Suprapubic skin (tissue), 4 donors: Measurements from ENCODE around the gene NLRC3. TPM values are rescaled to one million over a fixed set of nuclear protein-coding genes. Genes with fewer than 3 reads are reported as not detected.

Experiments used
- DNase-seq, 2 donors: peaks; one replicate each; pipeline ENCODE4 v3.0.0-alpha.2; 2019; ENCODE audit warnings: low spot score in 2 of 2
- H3K27ac ChIP-seq: fragments of 200-600 bp; sonication (generic); one replicate; pipeline ENCODE4 v1.5.1; 2019
- H3K27me3 ChIP-seq: fragments of 200-600 bp; sonication (generic); one replicate; pipeline ENCODE4 v1.5.1; 2019
- H3K36me3 ChIP-seq: fragments of 200-600 bp; sonication (generic); one replicate; pipeline ENCODE4 v1.5.1; 2019
- H3K4me1 ChIP-seq: fragments of 200-600 bp; sonication (generic); one replicate; pipeline ENCODE4 v1.5.1; 2019
- H3K4me3 ChIP-seq: fragments of 200-600 bp; sonication (generic); one replicate; pipeline ENCODE4 v1.5.1; 2019; ENCODE audit warnings: mild to moderate bottlenecking
- H3K9me3 ChIP-seq: fragments of 200-600 bp; sonication (generic); one replicate; pipeline ENCODE4 v1.5.1; 2019
- EP300 ChIP-seq: sonication (generic); formaldehyde crosslinking; IDR thresholded peaks from one replicate; pipeline ENCODE4 v1.6.1; 2017; ENCODE audit warnings: antibody characterized with exemption
- POLR2A ChIP-seq, 2 donors: fragments of 450-650 bp; IDR thresholded peaks; one replicate each; pipeline ENCODE4 v1.6.1; 2017; ENCODE audit warnings: antibody characterized with exemption in 2 of 2, mild to moderate bottlenecking in 2 of 2, moderate library complexity in 2 of 2
- POLR2AphosphoS5 ChIP-seq, 3 donors: sonication (generic); formaldehyde crosslinking; IDR thresholded peaks; one replicate each; pipeline ENCODE4 v1.6.1; 2017; ENCODE audit warnings: antibody characterized with exemption in 3 of 3
- WGBS: methylation state at CpG from one replicate; pipeline ENCODE4 v1.1.5; 2018; 5-methylcytosine and 5-hydroxymethylcytosine counted together
- total RNA-seq, 4 donors: library from RNA; depleted of rRNA; stranded (reverse); fragments of >200 nt; gene quantifications; one replicate each; pipeline ENCODE4 v1.1.0, GENCODE V29; 2016
- TF ChIP-seq, protein P1 (sequence below), 2 donors: fragments of 200-600 bp in 1 of 2; fragments of 450-650 bp in 1 of 2; sonication (generic) in 1 of 2; IDR thresholded peaks; one replicate each; pipeline ENCODE4 v1.5.1; 2016 to 2019; ENCODE audit warnings: antibody characterized with exemption in 2 of 2, mild to moderate bottlenecking in 1 of 2, moderate library complexity in 1 of 2

The NLRC3 gene
- total RNA-seq, 4 donors from 2014 or later: 0.16 to 1.2 (median 0.39) TPM

DNA sequence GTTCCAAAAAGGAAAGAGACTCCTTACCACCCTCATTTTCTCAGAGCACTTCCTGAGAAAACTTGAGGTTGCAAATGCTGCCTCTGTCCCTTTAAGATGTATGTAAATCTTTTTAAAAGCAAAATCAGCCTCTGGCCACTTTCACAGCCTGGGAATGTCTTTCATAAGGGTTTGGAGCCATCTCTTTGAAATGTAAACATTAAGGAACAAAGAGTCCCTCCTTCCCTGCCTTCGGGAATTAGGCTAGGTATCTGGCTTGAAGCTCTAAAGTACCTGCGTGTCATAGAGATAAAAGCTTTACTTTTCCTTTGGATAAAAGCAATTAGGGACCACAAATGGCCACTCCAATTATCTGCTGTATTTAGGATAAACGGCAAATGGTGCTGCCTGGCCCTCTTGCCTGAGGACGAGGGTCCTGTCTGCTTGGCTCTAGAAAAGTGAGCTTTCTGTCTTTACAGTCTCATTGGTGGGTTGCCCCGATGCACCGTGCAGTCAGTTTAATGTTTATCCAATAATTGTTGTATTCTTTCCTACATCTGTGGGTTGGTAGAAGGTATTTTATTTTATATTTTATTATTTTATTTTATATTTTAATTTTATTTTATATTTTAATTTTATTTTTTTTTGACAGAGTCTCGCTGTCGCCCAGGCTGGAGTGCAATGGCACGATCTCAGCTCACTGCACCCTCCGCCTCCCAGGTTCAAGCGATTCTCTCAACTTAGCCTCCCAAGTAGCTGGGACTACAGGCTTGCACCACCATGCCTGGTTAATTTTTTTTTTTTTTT is 23.9 kb downstream of the NLRC3 start:
- DNase-seq: no peak
- H3K4me3 ChIP-seq: no peak overlapping the region
- no peak overlapping the region for H3K27ac ChIP-seq
- H3K27me3 ChIP-seq: no peaks in the 10 kb centered on the region
- no peaks in the 10 kb centered on the region for H3K9me3 ChIP-seq
- WGBS: 70% methylated on average over 11 of the region's 11 CpGs
- H3K4me1 ChIP-seq: no peaks in the 10 kb centered on the region
- H3K36me3 ChIP-seq: no peaks in the 10 kb centered on the region
- TF ChIP-seq POLR2A (IDR thresholded peaks at IDR 0.05) (no peak), EP300 (no peak)

GRCh38 chr16:3550851-3551847 is 26.1 kb downstream of the NLRC3 start:
- no peak for TF ChIP-seq EP300
- TF ChIP-seq, protein P1, sequence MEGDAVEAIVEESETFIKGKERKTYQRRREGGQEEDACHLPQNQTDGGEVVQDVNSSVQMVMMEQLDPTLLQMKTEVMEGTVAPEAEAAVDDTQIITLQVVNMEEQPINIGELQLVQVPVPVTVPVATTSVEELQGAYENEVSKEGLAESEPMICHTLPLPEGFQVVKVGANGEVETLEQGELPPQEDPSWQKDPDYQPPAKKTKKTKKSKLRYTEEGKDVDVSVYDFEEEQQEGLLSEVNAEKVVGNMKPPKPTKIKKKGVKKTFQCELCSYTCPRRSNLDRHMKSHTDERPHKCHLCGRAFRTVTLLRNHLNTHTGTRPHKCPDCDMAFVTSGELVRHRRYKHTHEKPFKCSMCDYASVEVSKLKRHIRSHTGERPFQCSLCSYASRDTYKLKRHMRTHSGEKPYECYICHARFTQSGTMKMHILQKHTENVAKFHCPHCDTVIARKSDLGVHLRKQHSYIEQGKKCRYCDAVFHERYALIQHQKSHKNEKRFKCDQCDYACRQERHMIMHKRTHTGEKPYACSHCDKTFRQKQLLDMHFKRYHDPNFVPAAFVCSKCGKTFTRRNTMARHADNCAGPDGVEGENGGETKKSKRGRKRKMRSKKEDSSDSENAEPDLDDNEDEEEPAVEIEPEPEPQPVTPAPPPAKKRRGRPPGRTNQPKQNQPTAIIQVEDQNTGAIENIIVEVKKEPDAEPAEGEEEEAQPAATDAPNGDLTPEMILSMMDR (IDR thresholded peaks at IDR 0.05): peak in 1 of 2 donors; percentile 10
- no peak for TF ChIP-seq POLR2A (IDR thresholded peaks at IDR 0.05)
- WGBS: 95% methylated on average over 6 of the region's 6 CpGs

GRCh38 chr16:3549906-3550305 is 27.3 kb downstream of the NLRC3 start:
- Histone ChIP-seq H3K27ac (no peak overlapping the region), H3K36me3 (no peaks in the 10 kb centered on the region), H3K9me3 (no peaks in the 10 kb centered on the region), H3K27me3 (no peaks in the 10 kb centered on the region), H3K4me3 (no peak overlapping the region), H3K4me1 (no peaks in the 10 kb centered on the region)
- no CpG with 5 or more reads among the region's 2 CpGs for WGBS
- no peak for TF ChIP-seq POLR2AphosphoS5 (IDR thresholded peaks at IDR 0.05)
- TF ChIP-seq POLR2A (IDR thresholded peaks at IDR 0.05): no peak
- no peak for TF ChIP-seq EP300
- TF ChIP-seq, protein P1 (IDR thresholded peaks at IDR 0.05): no peak
- no peak for DNase-seq

More at GRCh38 chr16:3550851-3551847, 26.1 kb downstream of the NLRC3 start:
- DNase-seq: no peak
- Histone ChIP-seq H3K4me3 (no peak overlapping the region), H3K9me3 (no peaks in the 10 kb centered on the region), H3K27me3 (no peaks in the 10 kb centered on the region), H3K27ac (no peak overlapping the region), H3K4me1 (no peaks in the 10 kb centered on the region), H3K36me3 (no peaks in the 10 kb centered on the region)

GRCh38 chr16:3548859-3549258 is 28.3 kb downstream of the NLRC3 start:
- 88% methylated on average over 13 of the region's 15 CpGs for WGBS
- H3K27ac ChIP-seq: no peak overlapping the region
- TF ChIP-seq EP300: no peak
- no peak for TF ChIP-seq POLR2AphosphoS5 (IDR thresholded peaks at IDR 0.05)
- TF ChIP-seq, protein P1 (IDR thresholded peaks at IDR 0.05): no peak
- TF ChIP-seq POLR2A (IDR thresholded peaks at IDR 0.05): no peak

GRCh38 chr16:3548445-3548844 is 28.8 kb downstream of the NLRC3 start:
- no peak for TF ChIP-seq POLR2AphosphoS5 (IDR thresholded peaks at IDR 0.05)
- TF ChIP-seq EP300: no peak
- TF ChIP-seq POLR2A (IDR thresholded peaks at IDR 0.05): no peak
- TF ChIP-seq, protein P1 (IDR thresholded peaks at IDR 0.05): no peak
- H3K9me3 ChIP-seq: no peaks in the 10 kb centered on the region
- H3K36me3 ChIP-seq: no peaks in the 10 kb centered on the region
- no peak overlapping the region for H3K27ac ChIP-seq
- H3K27me3 ChIP-seq: no peaks in the 10 kb centered on the region
- DNase-seq: no peak
- 71% methylated on average over 9 of the region's 10 CpGs for WGBS
- H3K4me1 ChIP-seq: no peaks in the 10 kb centered on the region
- H3K4me3 ChIP-seq: no peak overlapping the region

More at GRCh38 chr16:3548859-3549258, 28.3 kb downstream of the NLRC3 start:
- Histone ChIP-seq H3K27me3 (no peaks in the 10 kb centered on the region), H3K4me1 (no peaks in the 10 kb centered on the region), H3K9me3 (no peaks in the 10 kb centered on the region), H3K4me3 (no peak overlapping the region), H3K36me3 (no peaks in the 10 kb centered on the region)
- no peak for DNase-seq
